Head of caudate nucleus (tissue), 42 donors: ENCODE results near the gene LRRC73.
A peak's percentile ranks its signal among the peaks of the same experiment; 100 is the strongest.
"Not testable (repeated sequence)": the region's sequence is repeated elsewhere in the genome, so short reads cannot be mapped to it uniquely, and the experiment has no call there.

ENCODE experiments used
- DNase-seq, 42 donors: peaks; one replicate each; pipeline versions ENCODE4 v3.0.0 to v3.0.0-alpha.2; 2020 to 2021; ENCODE audit warnings: mixed read lengths in 7 of 42
- intact Hi-C: fragments of 100-400 bp; cut with DNase I; formaldehyde crosslinking; loops from one replicate; pipeline ENCODE4 v1.15.0; 2022

The LRRC73 gene

GRCh38 chr6:43509984-43510826, at the start of gene LRRC73:
Gene LRRC73 (minus strand): TSS chr6:43510346. CDS start chr6:43509785, 561 bp downstream.
- intact Hi-C loops: loop anchor here (5.0 kb wide), 1 partner anchor 143 kb away; the partner anchor contains the start of gene ZNF318
- peak; percentile 68 to 96 (median 91) for DNase-seq

GRCh38 chr6:43559328-43559727, 49.2 kb upstream of the LRRC73 start:
- DNase-seq: no peak
- intact Hi-C loops: no loop called here

GRCh38 chr6:43557620-43558019, 47.5 kb upstream of the LRRC73 start:
- DNase-seq, intact Hi-C loops: not testable (repeated sequence)

- DNase-seq: no peak
- intact Hi-C loops: no loop called here
These were observed 37.1 kb upstream of the LRRC73 start for GRCh38 chr6:43547222-43547621.

GRCh38 chr6:43544461-43544860, 34.3 kb upstream of the LRRC73 start:
- intact Hi-C loops: no loop called here
- DNase-seq: no peak

- intact Hi-C loops: no loop called here
- no peak for DNase-seq
These were observed 31.8 kb upstream of the LRRC73 start for GRCh38 chr6:43541774-43542471.

- intact Hi-C loops: no loop called here
- DNase-seq: no peak
These were observed 30.4 kb upstream of the LRRC73 start for GRCh38 chr6:43540507-43540906.

- DNase-seq, intact Hi-C loops: not testable (repeated sequence)
These were observed 29.3 kb upstream of the LRRC73 start for GRCh38 chr6:43539409-43539808.

GRCh38 chr6:43538986-43539385, 28.8 kb upstream of the LRRC73 start:
- intact Hi-C loops, DNase-seq: not testable (repeated sequence)

GRCh38 chr6:43532201-43532600, 22.1 kb upstream of the LRRC73 start:
- peak in 1 of 42 donors; percentile 1 for DNase-seq
- intact Hi-C loops: no loop called here

GRCh38 chr6:43524483-43524961, 14.4 kb upstream of the LRRC73 start:
- intact Hi-C loops: no loop called here

GRCh38 chr6:43523284-43523683, 13.1 kb upstream of the LRRC73 start:
- intact Hi-C loops: no loop called here
- DNase-seq: no peak

More at GRCh38 chr6:43524483-43524961, 14.4 kb upstream of the LRRC73 start:
- no peak for DNase-seq

GRCh38 chr6:43522547-43523261, 12.6 kb upstream of the LRRC73 start:
- no peak for DNase-seq
- intact Hi-C loops: no loop called here

- intact Hi-C loops: no loop called here
- DNase-seq: no peak
These were observed 11.7 kb upstream of the LRRC73 start for GRCh38 chr6:43521836-43522235.

GRCh38 chr6:43520097-43520496, 10.0 kb upstream of the LRRC73 start:
- intact Hi-C loops: no loop called here
- DNase-seq: no peak

- no peak for DNase-seq
- intact Hi-C loops: no loop called here
These were observed 7.6 kb upstream of the LRRC73 start for GRCh38 chr6:43517505-43518357.

- peak; percentile 96 to 100 (median 98) for DNase-seq
- intact Hi-C loops: no loop called here
These were observed 6.8 kb upstream of the LRRC73 start, which contains the start of the genes POLR1C and YIPF3 for GRCh38 chr6:43516697-43517504. Gene POLR1C (plus strand): TSS chr6:43517089. CDS start chr6:43517110, 21 bp downstream. Gene YIPF3 (minus strand): TSS chr6:43516926. CDS start chr6:43516807, 119 bp downstream.

- intact Hi-C loops: no loop called here
- DNase-seq: peak in 1 of 42 donors; percentile 40
These were observed 6.2 kb upstream of the LRRC73 start for GRCh38 chr6:43516367-43516696.
